HTR-8/SVneo (cell line): Measurements from ENCODE around the gene SMCO2.

ENCODE experiments used
- DNase-seq: peaks from one replicate; pipeline ENCODE4 v3.0.0; 2011; ENCODE audit warnings: low spot score, mixed read lengths; ENCODE audit not compliant: insufficient read length
- FAIRE-seq: peaks from 2 replicates; lab custom pipeline; 2011; peaks lifted over from hg19 to GRCh38; lab: Jason Lieb, UNC

The SMCO2 gene

GRCh38 chr12:27493260-27493940 is 46.9 kb downstream of the SMCO2 start:
- peak; percentile 70 for FAIRE-seq

GRCh38 chr12:27497446-27497845 is 50.9 kb downstream of the SMCO2 start:
- no peak for FAIRE-seq
- DNase-seq, result no peak

More at GRCh38 chr12:27493260-27493940, 46.9 kb downstream of the SMCO2 start:
- DNase-seq, result no peak

- peak; percentile 40 for FAIRE-seq
- DNase-seq, result no peak
Observed at GRCh38 chr12:27498149-27498548, 51.6 kb downstream of the SMCO2 start.

GRCh38 chr12:27498761-27499160 is 52.2 kb downstream of the SMCO2 start:
- peak; percentile 38 for FAIRE-seq
- no peak for DNase-seq

GRCh38 chr12:27499377-27499776 is 52.8 kb downstream of the SMCO2 start:
- no peak for FAIRE-seq
- no peak for DNase-seq

GRCh38 chr12:27500546-27500945 is 54.0 kb downstream of the SMCO2 start:
- DNase-seq, result no peak
- FAIRE-seq, result peak; percentile 63

GRCh38 chr12:27502021-27502435 is 55.5 kb downstream of the SMCO2 start:
- no peak for DNase-seq
- peak; percentile 9 for FAIRE-seq

- FAIRE-seq (no peak), DNase-seq (no peak)
Observed at GRCh38 chr12:27504507-27504906, 58.0 kb downstream of the SMCO2 start.

GRCh38 chr12:27505109-27505508 is 58.6 kb downstream of the SMCO2 start:
- no peak for FAIRE-seq
- no peak for DNase-seq

- FAIRE-seq (no peak), DNase-seq (no peak)
Observed at GRCh38 chr12:27505761-27506160, 59.2 kb downstream of the SMCO2 start.

GRCh38 chr12:27506645-27507189 is 60.2 kb downstream of the SMCO2 start:
- no peak for DNase-seq
- FAIRE-seq, result no peak

GRCh38 chr12:27508736-27509431 is 62.3 kb downstream of the SMCO2 start:
- FAIRE-seq, result no peak
- no peak for DNase-seq

GRCh38 chr12:27511031-27511722 is 64.6 kb downstream of the SMCO2 start:
- no peak for FAIRE-seq
- DNase-seq, result no peak

GRCh38 chr12:27511723-27512045 is 65.1 kb downstream of the SMCO2 start:
- DNase-seq (no peak), FAIRE-seq (peak; percentile 38)

GRCh38 chr12:27513155-27513824 is 66.8 kb downstream of the SMCO2 start:
- DNase-seq (no peak), FAIRE-seq (peak; percentile 81)

GRCh38 chr12:27515671-27516070 is 69.1 kb downstream of the SMCO2 start:
- FAIRE-seq, result peak; percentile 73
- no peak for DNase-seq

- DNase-seq (no peak), FAIRE-seq (peak; percentile 76)
Observed at GRCh38 chr12:27516625-27517024, 70.1 kb downstream of the SMCO2 start.

- FAIRE-seq, result peak; percentile 52
- no peak for DNase-seq
Observed at GRCh38 chr12:27517546-27517945, 71.0 kb downstream of the SMCO2 start.

- no peak for DNase-seq
- FAIRE-seq, result peak; percentile 23
Observed at GRCh38 chr12:27517961-27518665, 71.6 kb downstream of the SMCO2 start.

GRCh38 chr12:27521066-27521465 is 74.5 kb downstream of the SMCO2 start:
- FAIRE-seq, result peak; percentile 69
- DNase-seq, result peak; percentile 32
